Psoas muscle (tissue), 8 donors: ENCODE data around the gene AFAP1. TPM values are rescaled to one million over a fixed set of nuclear protein-coding genes. Genes with fewer than 3 reads are reported as not detected.

Experiments
- ATAC-seq, 4 donors: fragments of 200-7000 bp; cut with Tn5 transposase; one replicate each; pipeline ENCODE4 v1.9.1; 2020; ENCODE audit warnings: moderate library complexity in 3 of 4, mild to moderate bottlenecking in 2 of 4
- DNase-seq, 2 donors: peaks; one replicate each; pipeline ENCODE4 v3.0.0-alpha.2; 2020
- H3K27ac ChIP-seq: fragments of 200-600 bp; one replicate; pipeline ENCODE4 v1.8.0; 2022
- H3K27me3 ChIP-seq, 3 donors: fragments of 200-600 bp in 1 of 3; one replicate each; pipeline versions ENCODE4 v1.6.1 to v1.8.0; 2013 to 2022; ENCODE audit warnings: low read length in 2 of 3, mild to moderate bottlenecking in 2 of 3, moderate library complexity in 1 of 3; ENCODE audit not compliant: insufficient read depth in 3 of 3
- H3K36me3 ChIP-seq, 2 donors: fragments of 200-600 bp in 1 of 2; one replicate each; pipeline versions ENCODE4 v1.6.1 to v1.8.0; 2013 to 2022; ENCODE audit warnings: low read depth in 1 of 2, mild to moderate bottlenecking in 1 of 2, moderate library complexity in 1 of 2; ENCODE audit not compliant: insufficient read depth in 1 of 2
- H3K4me1 ChIP-seq: fragments of 200-600 bp; one replicate; pipeline ENCODE4 v1.8.0; 2022
- H3K4me3 ChIP-seq: fragments of 200-600 bp; one replicate; pipeline ENCODE4 v1.8.0; 2022; ENCODE audit warnings: mild to moderate bottlenecking
- H3K9me3 ChIP-seq: fragments of 200-600 bp; one replicate; pipeline ENCODE4 v1.8.0; 2022
- CTCF ChIP-seq: fragments of 200-600 bp; IDR thresholded peaks from one replicate; pipeline ENCODE4 v1.8.0; 2022; ENCODE audit warnings: antibody characterized with exemption
- WGBS, 3 donors: extraction: QIAGEN DNeasy Blood & Tissue Kit; methylation state at CpG; one replicate each; pipeline versions ENCODE4 v1.1.6 to v1.1.7; 2013; 5-methylcytosine and 5-hydroxymethylcytosine counted together
- intact Hi-C, 2 donors: fragments of 100-400 bp; cut with DNase I; formaldehyde crosslinking; loops; one replicate each; pipeline versions ENCODE4 v1.11.0 to v1.14.2; 2022
- polyA plus RNA-seq, 3 donors: library from polyadenylated mRNA; stranded (reverse); fragments of 200-250 nt; gene quantifications; one replicate each; pipeline ENCODE4 v1.2.3, GENCODE V29; 2013
- total RNA-seq, 4 donors: library from RNA; stranded (reverse); fragmentation: NEBNext Ultra II Directional in 2 of 4; extraction: Animal tissue kit (Norgen Biotek cat#: 25700) in 2 of 4; gene quantifications; one replicate each; pipeline versions ENCODE4 v1.2.1 to v1.2.4, GENCODE V29; 2021 to 2023
- donor health status: healthy with polysubstance abuse.
- donor health status: DM: no; HTN: no; CAD: no; lungs with moderate emphysema.
- donor health status: Bipolar disorder and iron deficiency.
- donor health status: healthy.
- donor health status: DM: yes; HTN: yes; CAD: no.
- donor health status: DM: no; HTN: no; CAD: no.
- donor health status: DM: no; HTN: no; CAD: no.
- donor health status: DM: yes; HTN: yes; CAD: no.

AFAP1 gene
- total and polyA plus RNA-seq, 7 donors = 1.3 to 11.4 (median 2.6) TPM

- H3K9me3 ChIP-seq = no peaks in the 10 kb centered on the region
- no peak overlapping the region for H3K4me3 ChIP-seq
- H3K36me3 ChIP-seq = peaks cover 0 to 37% of the 10 kb centered on the region in 2 donors
- no peaks in the 10 kb centered on the region for H3K27me3 ChIP-seq
- H3K27ac ChIP-seq = no peak overlapping the region
- H3K4me1 ChIP-seq = no peaks in the 10 kb centered on the region
- intact Hi-C loops = loop anchor here in 1 of 2 donors (5.0 kb wide), 1 partner anchor 39 kb away; no protein-coding TSS in a partner anchor
- TF ChIP-seq CTCF = no peak
- DNase-seq = no peak
- WGBS, 3 donors = 88 to 95% (median 93%) methylated on average over 10 of the region's 10 CpGs
- no peak for ATAC-seq
Observed at GRCh38 chr4:7763788-7764187, 175.9 kb downstream of the AFAP1 start.

- TF ChIP-seq CTCF = no peak
- ATAC-seq (no peak), DNase-seq (no peak)
- Histone ChIP-seq H3K4me3 (no peak overlapping the region), H3K27me3 (no peaks in the 10 kb centered on the region), H3K4me1 (no peaks in the 10 kb centered on the region), H3K9me3 (no peaks in the 10 kb centered on the region), H3K36me3 (peaks cover 0 to 30% of the 10 kb centered on the region in 2 donors), H3K27ac (no peak overlapping the region)
- intact Hi-C loops = loop anchor here in 1 of 2 donors (5.0 kb wide), 1 partner anchor 39 kb away; no protein-coding TSS in a partner anchor
- WGBS, 3 donors = 94 to 97% (median 95%) methylated on average over 16 of the region's 16 CpGs
Observed at GRCh38 chr4:7763106-7763505, 176.6 kb downstream of the AFAP1 start.

- H3K27me3 ChIP-seq = no peaks in the 10 kb centered on the region
- no peak overlapping the region for H3K4me3 ChIP-seq
- DNase-seq (no peak), ATAC-seq (no peak)
- intact Hi-C loops = loop anchor here in 1 of 2 donors (5.0 kb wide), 1 partner anchor 40 kb away; no protein-coding TSS in a partner anchor
- no peaks in the 10 kb centered on the region for H3K9me3 ChIP-seq
- H3K27ac ChIP-seq = no peak overlapping the region
- peaks cover 0 to 26% of the 10 kb centered on the region in 2 donors for H3K36me3 ChIP-seq
- no peak for TF ChIP-seq CTCF
- peaks cover 3% of the 10 kb centered on the region for H3K4me1 ChIP-seq
- 77 to 88% (median 84%) methylated on average over 15 of the region's 15 CpGs for WGBS, 3 donors
Observed at GRCh38 chr4:7762376-7763030, 177.2 kb downstream of the AFAP1 start.

- Histone ChIP-seq H3K27ac (no peak overlapping the region), H3K4me3 (no peak overlapping the region), H3K27me3 (no peaks in the 10 kb centered on the region), H3K36me3 (peaks cover 0 to 25% of the 10 kb centered on the region in 2 donors), H3K9me3 (no peaks in the 10 kb centered on the region), H3K4me1 (peaks cover 8% of the 10 kb centered on the region)
- ATAC-seq = peak; percentile 73 to 88 (median 81)
- TF ChIP-seq CTCF = peak; percentile 66
- peak; percentile 81 to 89 for DNase-seq
- 39 to 48% (median 46%) methylated on average over 12 of the region's 12 CpGs for WGBS, 3 donors
- intact Hi-C loops = loop anchor here in 1 of 2 donors (5.0 kb wide), 1 partner anchor 41 kb away; no protein-coding TSS in a partner anchor
Observed at GRCh38 chr4:7761720-7762119, 177.9 kb downstream of the AFAP1 start.
